T-helper 2 cell (primary cell): ENCODE measurements around the gene DPF3.

Experiments
- DNase-seq, 5 experiments: peaks; one replicate each; pipeline versions ENCODE4 v3.0.0 to v3.0.0-alpha.2; 2012 to 2022

DPF3 gene

DNA sequence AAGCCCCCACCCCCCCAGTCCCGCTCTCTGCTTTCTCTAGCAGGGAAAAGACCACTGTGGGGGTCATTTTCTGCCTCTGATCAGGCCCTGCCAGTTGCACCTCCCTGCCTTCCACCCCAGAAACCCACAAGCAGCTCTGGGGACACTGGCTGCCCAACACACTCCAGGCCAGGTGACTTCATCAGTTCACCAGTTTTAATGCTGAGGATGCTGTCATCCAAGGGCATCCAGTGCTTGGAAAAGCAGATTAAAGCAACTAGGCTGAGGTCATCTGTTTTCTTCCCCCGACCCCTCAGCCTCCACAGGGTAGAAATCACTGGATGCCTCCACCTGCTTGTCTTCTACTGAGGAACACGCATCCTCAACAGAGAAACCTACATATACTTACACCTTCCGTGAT, 282.4 kb downstream of the DPF3 start:
- DNase-seq: no peak

GRCh38 chr14:72610831-72611200, 283.1 kb downstream of the DPF3 start:
- no peak for DNase-seq

GRCh38 chr14:72610096-72610830, 283.6 kb downstream of the DPF3 start:
- no peak for DNase-seq

- DNase-seq: no peak
These were observed 284.5 kb downstream of the DPF3 start for GRCh38 chr14:72609205-72609916.

DNA sequence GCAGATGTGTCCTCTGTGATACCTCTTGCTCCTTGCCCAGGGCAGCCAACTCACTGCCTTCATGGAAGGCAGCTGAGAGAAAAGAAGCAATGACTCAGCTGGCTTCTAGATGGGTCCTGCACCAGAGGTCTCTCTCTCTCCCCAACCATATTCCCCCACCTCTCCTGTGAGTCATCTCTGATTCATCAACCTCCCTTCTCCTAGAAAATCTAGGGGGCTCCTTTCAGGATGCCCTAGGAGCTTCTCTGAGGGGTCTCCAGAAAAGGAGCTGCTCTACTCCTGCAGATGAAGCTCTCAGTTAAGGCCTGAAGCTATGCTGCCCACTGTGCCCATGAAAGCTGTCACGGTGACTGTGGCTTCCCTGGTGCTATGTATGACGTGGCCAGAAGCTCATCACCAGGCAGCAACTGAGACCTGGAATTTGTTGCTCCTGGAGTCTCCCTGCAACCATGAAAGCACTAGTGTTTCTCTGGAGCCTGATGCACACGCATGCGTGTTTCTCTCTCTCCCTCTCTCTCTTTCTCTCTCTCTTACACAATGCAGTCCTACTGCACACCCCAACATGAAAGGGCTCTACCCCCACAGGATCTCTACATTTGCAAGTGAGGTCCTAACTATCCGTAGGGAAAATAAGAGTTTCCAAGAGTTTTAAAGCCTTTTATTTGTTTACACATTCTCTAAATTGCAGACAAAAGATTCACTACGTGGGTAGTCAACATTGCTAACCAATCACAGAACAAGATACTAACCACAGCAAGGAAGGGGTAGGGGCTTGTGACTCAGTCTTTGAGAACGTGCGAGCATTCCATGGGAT, 285.3 kb downstream of the DPF3 start:
- no peak for DNase-seq

GRCh38 chr14:72607386-72608130, 286.3 kb downstream of the DPF3 start:
- no peak for DNase-seq

GRCh38 chr14:72606879-72607278, 287.0 kb downstream of the DPF3 start:
- no peak for DNase-seq

DNA sequence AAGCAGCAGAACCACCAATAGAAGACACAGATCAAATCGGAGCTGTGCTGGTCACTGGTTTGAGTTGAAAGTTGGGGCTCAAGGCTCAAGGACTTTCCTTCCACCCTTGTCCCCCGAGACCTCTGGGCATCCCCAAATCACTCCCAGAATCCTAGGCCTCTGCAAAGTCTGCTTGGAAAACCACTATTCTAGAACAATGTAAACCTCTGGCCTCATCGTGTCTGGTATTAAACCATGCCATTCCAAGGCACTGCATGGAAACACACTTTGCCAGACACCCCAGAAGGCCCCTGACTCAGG, 288.0 kb downstream of the DPF3 start:
- no peak for DNase-seq

DNA sequence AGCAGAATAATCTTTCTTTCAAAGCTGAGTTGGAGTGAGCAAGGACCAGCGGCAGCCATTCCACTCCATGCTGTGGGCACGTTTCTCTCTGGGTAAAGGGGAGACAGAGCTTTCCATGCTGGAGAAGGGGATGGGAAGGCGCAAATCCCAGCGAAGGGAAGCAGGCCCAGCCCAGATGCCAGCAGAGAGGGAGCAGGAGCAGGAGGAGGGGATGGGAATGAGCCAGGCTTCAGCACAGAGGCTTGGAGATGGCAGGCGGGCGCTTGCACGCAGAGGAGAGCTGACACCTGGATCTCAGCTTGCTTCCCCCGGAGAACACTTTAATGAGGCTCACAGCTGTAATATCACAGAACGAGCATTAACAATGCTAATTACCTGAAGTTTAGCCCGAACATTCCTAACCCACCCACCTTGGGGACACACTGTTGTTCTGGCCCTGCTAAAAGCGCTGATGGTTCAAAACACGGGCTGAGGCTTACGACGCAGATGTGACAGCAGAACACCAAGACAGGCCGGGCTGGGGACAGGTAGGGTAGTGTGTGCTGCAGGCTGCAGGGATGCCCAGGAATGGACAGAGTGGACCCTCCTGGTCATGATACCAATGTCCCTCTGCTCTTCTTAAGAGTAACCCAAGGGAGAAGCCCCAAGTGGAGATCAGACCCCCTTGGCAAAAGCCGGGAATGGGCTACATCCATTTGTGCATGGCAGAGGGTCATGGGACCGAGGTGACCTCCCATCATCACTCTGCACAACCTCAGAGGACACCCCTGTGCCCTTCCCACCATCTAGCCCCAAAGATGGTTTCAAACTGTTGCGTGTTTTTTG, 288.6 kb downstream of the DPF3 start:
- DNase-seq: no peak

- no peak for DNase-seq
These were observed 289.8 kb downstream of the DPF3 start for GRCh38 chr14:72604133-72604532.

DNA sequence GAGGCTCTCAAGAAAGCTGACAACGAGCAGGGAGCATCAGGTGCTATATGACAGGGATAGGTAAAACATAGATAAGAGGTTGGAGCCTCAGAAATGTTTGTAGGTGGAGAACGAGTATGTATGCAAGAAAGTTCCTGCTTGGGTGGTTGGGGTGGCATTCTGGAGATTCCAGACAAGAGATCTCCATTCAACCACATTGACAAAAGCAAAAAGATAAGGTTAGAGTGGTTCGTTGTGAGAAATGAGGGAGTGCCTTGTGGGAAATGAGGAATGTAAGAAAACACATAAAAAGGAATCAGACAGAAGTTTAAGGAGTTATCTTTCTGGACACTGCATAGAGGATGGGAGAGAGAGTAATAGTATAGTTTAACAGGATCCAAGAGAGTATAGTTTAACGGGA, 290.3 kb downstream of the DPF3 start:
- DNase-seq: no peak

DNA sequence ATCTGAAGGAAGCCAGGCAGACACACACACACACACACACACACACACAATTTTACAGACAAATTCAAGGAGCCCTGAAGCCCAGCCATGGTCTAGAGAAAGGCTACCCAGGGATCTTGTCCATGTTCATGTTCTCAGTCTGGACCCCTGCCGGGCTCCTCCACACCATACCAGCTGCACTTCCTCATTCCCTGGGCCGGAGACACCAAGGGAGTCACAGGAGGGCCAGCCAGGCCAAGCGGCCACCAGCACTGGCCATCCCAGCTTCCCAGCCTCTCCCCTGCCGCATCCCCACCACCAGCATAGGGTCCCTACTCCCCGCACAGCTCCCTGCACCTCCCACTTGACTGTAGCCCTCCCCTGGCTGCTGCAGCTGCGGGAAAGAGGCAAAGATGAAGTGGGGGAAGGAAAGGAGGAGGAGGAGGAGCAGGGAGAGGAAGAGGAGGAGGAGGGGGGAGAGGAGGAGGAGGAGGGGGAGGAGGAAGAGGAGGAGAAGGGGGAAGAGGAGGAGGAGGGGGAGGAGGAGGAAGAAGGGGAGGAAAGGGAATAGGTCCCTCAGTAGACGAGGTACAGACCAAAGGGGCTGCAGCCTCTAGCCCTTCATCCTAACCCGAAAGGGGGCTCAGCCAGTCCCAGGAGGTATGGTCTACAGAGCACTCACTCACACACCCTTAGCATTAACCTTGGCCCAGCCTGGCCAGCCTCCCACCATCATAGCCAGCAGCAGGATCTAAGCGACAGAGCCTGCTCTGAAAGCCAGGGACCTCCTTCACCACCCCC, 293.2 kb downstream of the DPF3 start:
- DNase-seq: no peak

DNA sequence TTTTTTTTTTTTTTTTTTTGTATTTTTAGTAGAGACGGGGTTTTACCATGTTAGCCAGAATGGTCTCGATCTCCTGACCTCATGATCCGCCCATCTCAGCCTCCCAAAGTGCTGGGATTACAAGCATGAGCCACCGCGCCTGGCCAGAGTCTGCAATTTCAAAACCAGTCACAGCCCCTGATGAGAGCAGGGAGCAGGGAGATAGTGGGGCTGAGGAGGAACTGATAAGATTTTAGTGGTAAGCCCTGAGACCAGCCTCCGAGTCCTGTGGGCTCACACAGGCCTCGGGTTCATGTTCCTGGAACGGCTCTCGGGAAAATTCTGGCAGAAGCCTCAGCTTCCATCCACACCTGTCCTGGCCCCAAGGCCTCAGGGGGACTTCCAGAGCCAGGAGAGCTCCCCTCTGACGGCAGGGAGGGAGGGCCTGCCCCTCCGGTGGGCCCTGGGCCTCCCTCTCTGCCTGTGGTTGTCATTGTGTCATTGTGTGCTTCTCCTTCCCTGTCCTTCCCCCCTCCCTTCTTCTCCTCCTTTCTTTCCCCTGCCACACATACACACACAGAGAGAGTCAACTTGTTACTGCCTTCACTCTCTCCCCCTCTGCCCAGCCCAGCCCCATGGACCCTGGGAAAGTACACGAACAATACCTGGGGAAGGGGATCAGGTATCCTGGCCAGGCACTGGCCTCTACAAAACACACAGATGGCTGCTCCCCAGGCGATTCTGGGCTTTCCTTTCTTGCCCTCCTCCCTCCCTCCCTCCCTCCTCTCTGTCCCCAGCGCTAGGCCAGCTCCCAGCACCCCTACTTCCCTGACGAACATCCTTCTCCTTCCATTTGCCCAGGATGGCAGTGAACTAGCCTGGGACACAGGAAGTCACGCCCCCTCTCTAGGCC, 294.1 kb downstream of the DPF3 start:
- DNase-seq: no peak

- no peak for DNase-seq
These were observed 295.6 kb downstream of the DPF3 start for GRCh38 chr14:72598306-72598705.

DNA sequence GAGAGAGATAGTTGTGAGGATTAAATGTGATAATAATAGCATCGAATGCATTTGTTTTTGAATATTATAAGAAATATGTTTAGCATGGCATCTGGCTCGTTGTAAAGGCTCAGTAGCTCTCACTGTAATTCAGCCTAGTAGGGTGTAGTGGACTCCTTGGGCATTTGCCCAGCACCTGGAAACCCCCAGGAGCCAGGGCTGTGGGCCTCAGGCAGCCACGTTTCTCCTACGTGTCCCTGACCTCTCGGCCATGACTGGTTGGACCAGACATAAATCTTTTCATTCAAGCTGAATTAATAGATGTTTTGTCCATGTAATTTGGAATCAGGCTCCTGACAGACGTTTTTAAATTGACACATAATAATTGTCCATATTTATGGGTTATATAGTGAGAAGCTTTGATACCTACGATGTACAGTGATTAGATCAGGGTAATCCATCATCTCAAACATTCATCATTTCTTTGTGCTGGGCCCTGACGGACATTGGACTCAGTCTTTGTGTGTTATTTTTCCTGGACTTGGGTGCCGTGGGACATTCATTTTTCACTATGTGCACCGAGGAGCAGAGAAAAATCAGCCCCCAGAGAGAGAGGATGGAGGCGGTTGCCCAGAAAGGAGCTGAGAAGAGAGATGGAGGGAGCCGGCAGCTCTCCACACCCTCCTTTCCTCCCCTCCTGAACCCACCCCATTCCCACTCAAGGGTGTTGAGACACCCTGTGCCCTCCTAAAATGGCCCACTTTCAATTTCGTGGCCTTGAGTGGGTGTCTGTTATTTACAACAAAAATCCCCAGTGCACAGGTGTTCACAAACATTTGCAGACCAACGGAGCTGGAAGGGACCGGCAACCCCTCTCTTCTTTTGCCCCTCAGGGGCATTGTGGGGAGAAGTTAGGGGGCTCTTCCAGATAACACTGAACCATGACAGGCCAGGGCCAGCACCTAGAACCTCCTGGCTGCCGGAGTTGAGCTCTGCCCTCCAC, 296.4 kb downstream of the DPF3 start:
- no peak for DNase-seq

- no peak for DNase-seq
These were observed 298.6 kb downstream of the DPF3 start for GRCh38 chr14:72595152-72595862.

GRCh38 chr14:72594099-72594901, 299.6 kb downstream of the DPF3 start:
- peak in 3 of 5 experiments; percentile 10 to 97 (median 56) for DNase-seq
